ENCODE results near the gene MAP2K5.

GRCh38 chr15:67608638-67608959, 66.1 kb downstream of the MAP2K5 start:
- no peak for TF ChIP-seq CTCF (IDR thresholded peaks at IDR 0.05; ENCODE audit: insufficient read depth, low read depth, low read length)
- TF ChIP-seq EZH2 (IDR thresholded peaks at IDR 0.05; ENCODE audit: insufficient read depth, low read length): no peak

Measured in astrocyte (in vitro differentiated cells and primary cell).